Ammon's horn (tissue), 1 donor: Measurements from ENCODE around the gene CCSAP.
"Not testable (repeated sequence)": the region's sequence is repeated elsewhere in the genome, so short reads cannot be mapped to it uniquely, and the experiment has no call there.

Source experiments
- DNase-seq: peaks from one replicate; pipeline ENCODE4 v3.0.0-alpha.2; 2016; ENCODE audit warnings: low spot score

CCSAP gene

GRCh38 chr1:229342656-229343569 is at the start of gene CCSAP:
Gene CCSAP, minus strand, starts transcription at chr1:229343047. Its CDS starts 582 bp downstream, at chr1:229342465.
- peak; percentile 72 for DNase-seq

DNA sequence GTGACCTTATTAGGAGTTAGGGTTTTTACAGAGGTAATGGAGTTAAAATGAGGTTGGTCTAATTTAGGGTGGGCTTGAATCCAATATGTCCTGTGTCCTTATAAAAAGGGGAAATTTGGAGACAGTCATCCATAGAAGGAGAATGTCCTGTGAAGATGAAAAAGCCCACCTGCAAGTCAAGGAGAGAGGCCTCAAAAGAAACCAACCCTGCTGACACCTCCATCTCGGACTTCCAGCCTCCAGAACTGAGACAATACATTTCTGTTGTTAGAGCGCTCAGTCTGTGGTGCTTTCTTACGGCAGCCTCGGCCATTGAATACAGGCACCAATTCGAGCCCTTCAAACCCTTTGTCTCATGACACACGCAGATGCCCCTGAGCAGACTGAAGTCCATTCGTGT is 47.3 kb upstream of the CCSAP start:
- DNase-seq: no peak

- DNase-seq: peak; percentile 20
Observed at GRCh38 chr1:229388897-229389580, 46.2 kb upstream of the CCSAP start.

DNA sequence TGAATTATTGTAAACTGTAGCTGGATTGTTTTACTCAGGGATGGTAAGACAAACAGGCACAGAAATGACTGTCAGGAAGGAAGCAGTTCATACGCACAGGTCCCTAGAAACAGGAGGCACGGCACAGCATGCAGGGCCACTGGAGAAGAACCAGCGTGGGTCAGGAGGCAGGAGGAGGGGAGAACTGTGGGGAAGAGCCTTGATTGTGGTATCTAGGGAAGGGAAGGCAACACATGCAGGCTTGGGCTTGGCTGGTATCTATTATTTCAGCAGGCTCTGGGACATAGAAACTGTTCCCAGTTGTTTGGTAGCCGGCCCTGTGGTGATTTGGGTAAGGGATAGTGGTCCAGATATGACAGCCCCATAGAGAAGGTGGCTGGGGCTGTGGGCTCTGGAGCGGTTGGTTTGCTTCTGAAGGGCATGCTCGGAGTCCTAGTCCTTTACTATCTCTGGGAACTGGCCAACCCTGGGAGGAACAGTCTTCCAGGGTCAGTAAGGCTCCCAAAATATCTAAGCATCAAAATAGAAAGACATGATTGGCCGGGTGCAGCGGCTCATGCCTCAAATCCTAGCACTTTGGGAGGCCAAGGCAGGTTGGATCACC is 43.1 kb upstream of the CCSAP start:
- DNase-seq: no peak

GRCh38 chr1:229384822-229385221 is 42.0 kb upstream of the CCSAP start:
- no peak for DNase-seq

DNA sequence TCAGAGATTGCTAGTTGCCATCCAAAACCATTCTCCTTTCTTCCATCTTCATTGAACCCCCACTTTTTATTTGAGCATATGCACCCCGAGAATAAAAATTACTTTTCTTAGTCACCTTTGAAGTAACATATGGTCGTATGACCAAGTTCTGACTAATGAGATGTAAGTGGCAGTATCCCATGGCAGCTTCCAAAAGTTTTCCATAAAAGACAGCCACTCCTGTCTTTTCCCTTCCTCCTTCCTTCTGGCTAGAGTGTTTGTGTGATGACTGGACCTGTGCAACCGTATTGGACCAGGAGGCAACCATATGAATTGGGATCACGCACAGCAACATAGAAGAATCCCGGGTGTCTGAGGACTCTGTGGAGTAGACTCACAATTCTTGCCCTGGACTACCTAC is 41.1 kb upstream of the CCSAP start:
- no peak for DNase-seq

DNA sequence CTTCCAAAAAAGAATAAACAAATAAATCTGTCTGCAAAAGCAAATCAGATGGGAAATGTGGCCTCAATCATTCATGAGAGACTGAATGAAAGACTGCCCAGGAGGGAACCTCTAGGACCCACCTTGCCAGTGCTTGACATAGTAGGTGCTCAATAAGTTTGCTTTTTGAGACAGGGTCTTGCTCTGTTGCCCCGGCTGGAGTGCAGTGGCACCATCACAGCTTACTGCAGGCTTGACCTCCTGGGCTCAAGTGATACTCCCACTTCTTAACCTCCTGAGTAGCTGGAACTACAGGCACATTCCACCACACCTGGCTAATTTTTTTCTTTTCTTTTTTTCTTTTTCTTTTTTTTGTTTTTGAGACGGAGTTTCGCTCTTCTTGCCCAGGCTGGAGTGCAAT is 40.3 kb upstream of the CCSAP start:
- no peak for DNase-seq

GRCh38 chr1:229381234-229381633 is 38.4 kb upstream of the CCSAP start:
- no peak for DNase-seq

GRCh38 chr1:229380536-229381160 is 37.8 kb upstream of the CCSAP start:
- no peak for DNase-seq

GRCh38 chr1:229379846-229380245 is 37.0 kb upstream of the CCSAP start:
- no peak for DNase-seq

DNA sequence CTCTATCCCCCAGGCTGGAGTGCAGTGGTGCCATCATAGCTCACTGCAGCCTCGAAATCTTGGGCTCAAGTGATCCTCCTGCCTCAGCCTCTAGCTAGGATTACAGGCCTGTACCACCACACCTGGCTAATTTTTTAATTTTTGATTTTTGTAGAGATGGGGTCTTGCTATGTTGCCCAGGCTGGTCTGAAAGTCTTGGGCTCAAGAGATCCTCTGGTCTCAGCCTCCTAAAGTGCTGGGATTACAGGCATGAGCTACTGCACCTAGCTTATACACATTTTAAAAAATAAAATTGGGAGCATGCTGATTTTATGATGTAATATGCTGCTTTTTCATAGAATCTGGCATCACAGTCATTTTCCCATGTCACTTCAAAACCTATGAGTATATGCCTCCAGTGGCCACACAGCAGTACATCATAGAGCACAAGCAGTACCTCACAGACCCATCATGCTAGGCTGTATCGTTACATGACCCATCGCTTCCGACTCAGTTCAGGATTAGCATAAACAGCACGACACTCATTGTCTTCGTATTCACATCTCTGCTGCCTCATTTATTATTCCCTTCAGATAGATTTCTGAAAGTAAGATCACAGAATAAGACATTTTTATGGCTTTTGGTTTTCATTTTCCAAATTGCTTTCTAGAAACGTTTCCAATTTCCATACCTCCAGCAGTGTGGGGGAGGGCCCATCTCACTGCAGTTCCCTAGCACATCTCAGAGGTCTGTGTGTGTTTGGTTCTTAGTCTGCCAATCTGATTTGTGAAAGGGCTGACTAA is 35.9 kb upstream of the CCSAP start:
- DNase-seq: no peak

GRCh38 chr1:229378035-229378434 is 35.2 kb upstream of the CCSAP start:
- not testable (repeated sequence) for DNase-seq

- DNase-seq: no peak
Observed at GRCh38 chr1:229377429-229377828, 34.6 kb upstream of the CCSAP start.

DNA sequence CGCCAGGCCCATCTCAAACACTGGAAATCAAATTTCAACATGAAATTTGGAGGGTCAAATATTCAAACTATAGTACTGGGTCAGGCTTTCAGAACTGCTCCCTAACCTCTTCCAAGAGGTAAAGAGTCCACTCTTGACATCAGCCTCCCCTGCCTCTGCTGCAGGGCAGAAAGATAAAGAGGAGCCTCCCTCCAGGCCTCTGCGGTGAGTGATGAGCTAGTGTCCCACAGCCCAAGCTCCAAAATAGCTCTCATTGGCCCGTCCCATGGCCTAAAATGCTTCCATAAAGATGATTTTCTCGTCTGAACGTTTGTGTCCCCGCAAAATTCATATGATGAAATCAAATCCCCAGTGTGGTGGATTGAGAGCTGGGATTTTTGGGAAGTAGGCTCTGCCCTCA is 33.7 kb upstream of the CCSAP start:
- DNase-seq: no peak

DNA sequence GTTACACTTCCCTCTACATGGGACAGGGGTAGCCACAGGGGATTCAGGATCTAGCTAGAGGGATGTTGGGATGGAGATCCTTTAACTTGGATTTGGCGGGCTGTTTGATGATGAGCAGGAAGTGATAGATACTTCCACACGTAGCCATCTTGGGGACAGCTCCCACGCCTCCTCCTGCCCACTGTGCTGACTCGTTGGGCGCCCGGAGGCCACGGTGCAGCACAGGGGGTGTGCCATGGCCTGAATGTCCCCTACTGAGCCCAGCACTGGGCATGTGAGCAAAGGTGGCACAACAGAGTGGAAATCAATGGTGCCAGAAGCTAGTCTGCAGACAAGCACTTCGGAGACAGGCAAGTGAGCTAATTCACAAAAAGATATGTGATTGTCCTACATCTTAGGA is 31.6 kb upstream of the CCSAP start:
- DNase-seq: no peak

- no peak for DNase-seq
Observed at GRCh38 chr1:229373395-229373794, 30.5 kb upstream of the CCSAP start.

- DNase-seq: no peak
Observed at GRCh38 chr1:229372251-229372650, 29.4 kb upstream of the CCSAP start.

DNA sequence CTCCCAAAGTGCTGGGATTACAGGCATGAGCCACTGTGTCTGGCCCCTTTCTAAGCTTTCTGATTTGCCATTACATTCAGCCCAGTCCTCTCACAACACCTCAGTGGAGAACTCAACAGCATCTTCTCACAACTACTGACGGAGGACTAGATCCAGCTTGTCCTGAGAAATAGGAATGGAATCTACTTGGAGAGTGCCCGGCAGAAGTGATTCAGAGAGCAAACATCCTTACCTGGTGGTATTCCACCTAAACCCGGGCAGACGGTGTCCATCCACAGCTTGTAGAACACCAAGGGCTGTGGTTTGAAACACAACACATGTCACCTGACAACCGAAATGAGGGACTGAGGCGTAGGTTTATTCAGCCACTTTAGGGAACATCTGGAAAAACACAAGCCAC is 28.8 kb upstream of the CCSAP start:
- DNase-seq: no peak

DNA sequence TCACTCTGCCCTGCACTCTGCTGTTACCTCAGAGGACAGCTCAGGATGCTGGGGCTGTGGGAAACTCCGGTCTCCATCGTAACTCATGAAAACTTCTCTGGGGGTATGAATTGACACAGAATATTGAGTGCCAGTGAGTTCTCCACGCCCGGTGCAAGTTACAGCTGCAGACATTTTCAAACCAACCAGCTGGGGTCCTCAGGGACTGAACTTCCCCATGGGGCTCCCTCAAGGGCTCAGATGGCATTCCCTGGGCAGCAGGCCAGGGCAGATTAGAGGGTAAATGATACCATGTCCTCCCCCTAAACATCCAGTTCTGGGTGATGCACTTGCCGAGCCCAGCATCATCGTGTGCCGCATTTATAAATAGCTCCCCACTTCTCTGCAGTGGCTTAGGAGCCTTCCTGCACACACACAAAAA is 27.8 kb upstream of the CCSAP start:
- peak; percentile 21 for DNase-seq

DNA sequence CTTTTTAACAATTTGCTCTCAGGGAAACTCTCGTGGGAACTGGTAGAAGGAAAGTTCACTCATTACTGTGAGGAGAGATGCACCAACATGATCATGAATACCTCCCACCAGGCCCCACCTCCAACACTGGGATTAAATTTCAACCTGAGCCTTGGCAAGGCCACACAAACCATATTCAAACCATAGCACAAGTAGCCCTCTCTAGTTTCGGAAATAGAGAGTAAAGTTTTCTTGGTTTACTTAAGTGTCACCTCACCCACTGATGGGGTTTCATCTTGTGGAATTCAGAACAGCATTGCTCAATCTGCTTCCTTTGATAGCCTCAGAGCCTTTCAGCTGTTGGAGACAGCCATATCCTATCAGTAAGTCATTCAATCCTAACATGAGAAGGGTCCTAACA is 25.5 kb upstream of the CCSAP start:
- no peak for DNase-seq

GRCh38 chr1:229365569-229365968 is 22.7 kb upstream of the CCSAP start:
- DNase-seq: no peak
